PC-9 (cell line): ENCODE data around the gene NKX2-1.

Experiments
- EZH2 ChIP-seq: fragments of 200-600 bp; sonication (generic); IDR thresholded peaks from 2 replicates; pipeline ENCODE4 v1.8.0; 2017; ENCODE audit warnings: antibody characterized with exemption, low read depth
- TF ChIP-seq, protein P1 (sequence below): fragments of 200-600 bp; sonication (generic); conservative IDR thresholded peaks from 2 replicates; pipeline ENCODE4 v1.6.1; 2017; ENCODE audit warnings: mixed run types, antibody characterized with exemption, mild to moderate bottlenecking, moderate library complexity

GRCh38 chr14:36506732-36507614 is 13.1 kb downstream of the NKX2-1 start:
- TF ChIP-seq, protein P1, sequence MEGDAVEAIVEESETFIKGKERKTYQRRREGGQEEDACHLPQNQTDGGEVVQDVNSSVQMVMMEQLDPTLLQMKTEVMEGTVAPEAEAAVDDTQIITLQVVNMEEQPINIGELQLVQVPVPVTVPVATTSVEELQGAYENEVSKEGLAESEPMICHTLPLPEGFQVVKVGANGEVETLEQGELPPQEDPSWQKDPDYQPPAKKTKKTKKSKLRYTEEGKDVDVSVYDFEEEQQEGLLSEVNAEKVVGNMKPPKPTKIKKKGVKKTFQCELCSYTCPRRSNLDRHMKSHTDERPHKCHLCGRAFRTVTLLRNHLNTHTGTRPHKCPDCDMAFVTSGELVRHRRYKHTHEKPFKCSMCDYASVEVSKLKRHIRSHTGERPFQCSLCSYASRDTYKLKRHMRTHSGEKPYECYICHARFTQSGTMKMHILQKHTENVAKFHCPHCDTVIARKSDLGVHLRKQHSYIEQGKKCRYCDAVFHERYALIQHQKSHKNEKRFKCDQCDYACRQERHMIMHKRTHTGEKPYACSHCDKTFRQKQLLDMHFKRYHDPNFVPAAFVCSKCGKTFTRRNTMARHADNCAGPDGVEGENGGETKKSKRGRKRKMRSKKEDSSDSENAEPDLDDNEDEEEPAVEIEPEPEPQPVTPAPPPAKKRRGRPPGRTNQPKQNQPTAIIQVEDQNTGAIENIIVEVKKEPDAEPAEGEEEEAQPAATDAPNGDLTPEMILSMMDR = no peak
- TF ChIP-seq EZH2 = no peak
